ENCODE results near the gene ADD3. TPM values are rescaled to one million over a fixed set of nuclear protein-coding genes. Genes with fewer than 3 reads are reported as not detected.

Gene ADD3
- total and polyA plus RNA-seq, 2 of the 13 experiments (the other 11 are each of a cell fraction or from before 2014, with no cell fraction given): 44.7 to 57.5 TPM

DNA sequence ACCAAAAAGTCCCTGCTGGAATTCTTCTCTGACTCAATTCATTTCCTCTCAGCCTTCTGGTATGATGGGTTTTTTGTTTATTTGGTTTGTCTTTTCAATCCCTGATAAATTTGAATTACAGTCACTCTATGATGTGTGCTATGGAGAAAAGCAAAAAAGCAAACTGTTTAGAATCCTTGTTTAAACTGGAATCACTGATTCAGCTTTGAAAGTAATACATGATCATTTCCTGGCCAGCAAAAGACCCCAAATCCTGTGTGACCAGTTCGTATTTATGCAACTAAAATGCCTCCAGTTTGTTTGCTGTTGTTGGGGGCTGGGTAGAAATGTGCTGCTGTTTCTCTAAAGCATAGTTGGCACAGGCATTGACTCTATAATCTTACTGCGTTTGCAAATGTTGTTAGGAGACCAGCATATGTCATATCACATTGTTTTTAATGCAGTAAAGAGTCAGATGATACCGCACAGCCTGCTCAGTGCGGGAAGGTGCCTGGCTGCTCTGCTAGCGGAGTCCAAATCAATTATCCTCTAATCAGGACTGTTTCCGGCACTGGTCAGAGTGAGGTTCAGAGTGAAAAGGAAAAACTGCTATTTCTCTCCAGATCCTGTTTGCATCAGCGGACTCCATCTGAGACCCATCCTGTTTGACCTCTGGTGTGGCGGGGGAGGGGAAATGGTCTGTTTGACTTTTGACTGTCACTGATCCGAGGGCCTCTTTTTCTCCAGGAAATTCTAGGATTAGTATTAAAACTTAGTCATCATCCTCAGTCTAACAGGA is 40.6 kb upstream of the ADD3 start (continued):
- TF ChIP-seq, protein P1, sequence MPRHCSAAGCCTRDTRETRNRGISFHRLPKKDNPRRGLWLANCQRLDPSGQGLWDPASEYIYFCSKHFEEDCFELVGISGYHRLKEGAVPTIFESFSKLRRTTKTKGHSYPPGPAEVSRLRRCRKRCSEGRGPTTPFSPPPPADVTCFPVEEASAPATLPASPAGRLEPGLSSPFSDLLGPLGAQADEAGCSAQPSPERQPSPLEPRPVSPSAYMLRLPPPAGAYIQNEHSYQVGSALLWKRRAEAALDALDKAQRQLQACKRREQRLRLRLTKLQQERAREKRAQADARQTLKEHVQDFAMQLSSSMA (CRISPR knock-in tag; IDR thresholded peaks at IDR 0.05): no peak
- TF ChIP-seq, protein P2, sequence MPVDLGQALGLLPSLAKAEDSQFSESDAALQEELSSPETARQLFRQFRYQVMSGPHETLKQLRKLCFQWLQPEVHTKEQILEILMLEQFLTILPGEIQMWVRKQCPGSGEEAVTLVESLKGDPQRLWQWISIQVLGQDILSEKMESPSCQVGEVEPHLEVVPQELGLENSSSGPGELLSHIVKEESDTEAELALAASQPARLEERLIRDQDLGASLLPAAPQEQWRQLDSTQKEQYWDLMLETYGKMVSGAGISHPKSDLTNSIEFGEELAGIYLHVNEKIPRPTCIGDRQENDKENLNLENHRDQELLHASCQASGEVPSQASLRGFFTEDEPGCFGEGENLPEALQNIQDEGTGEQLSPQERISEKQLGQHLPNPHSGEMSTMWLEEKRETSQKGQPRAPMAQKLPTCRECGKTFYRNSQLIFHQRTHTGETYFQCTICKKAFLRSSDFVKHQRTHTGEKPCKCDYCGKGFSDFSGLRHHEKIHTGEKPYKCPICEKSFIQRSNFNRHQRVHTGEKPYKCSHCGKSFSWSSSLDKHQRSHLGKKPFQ (CRISPR knock-in tag; IDR thresholded peaks at IDR 0.05; ENCODE audit: insufficient replicate concordance): no peak
- 0 out of 2 replicates have a peak, but pooled peaks have one; percentile 31 for TF ChIP-seq KDM3A (CRISPR knock-in tag; IDR thresholded peaks at IDR 0.05; ENCODE audit: low read depth)
- TF ChIP-seq IRF2 (CRISPR knock-in tag; IDR thresholded peaks at IDR 0.05): peak; percentile 58
- TF ChIP-seq SNAPC2 (CRISPR knock-in tag; IDR thresholded peaks at IDR 0.05): no peak; the same call in 1 of the 2 replicates
- TF ChIP-seq, protein P3, sequence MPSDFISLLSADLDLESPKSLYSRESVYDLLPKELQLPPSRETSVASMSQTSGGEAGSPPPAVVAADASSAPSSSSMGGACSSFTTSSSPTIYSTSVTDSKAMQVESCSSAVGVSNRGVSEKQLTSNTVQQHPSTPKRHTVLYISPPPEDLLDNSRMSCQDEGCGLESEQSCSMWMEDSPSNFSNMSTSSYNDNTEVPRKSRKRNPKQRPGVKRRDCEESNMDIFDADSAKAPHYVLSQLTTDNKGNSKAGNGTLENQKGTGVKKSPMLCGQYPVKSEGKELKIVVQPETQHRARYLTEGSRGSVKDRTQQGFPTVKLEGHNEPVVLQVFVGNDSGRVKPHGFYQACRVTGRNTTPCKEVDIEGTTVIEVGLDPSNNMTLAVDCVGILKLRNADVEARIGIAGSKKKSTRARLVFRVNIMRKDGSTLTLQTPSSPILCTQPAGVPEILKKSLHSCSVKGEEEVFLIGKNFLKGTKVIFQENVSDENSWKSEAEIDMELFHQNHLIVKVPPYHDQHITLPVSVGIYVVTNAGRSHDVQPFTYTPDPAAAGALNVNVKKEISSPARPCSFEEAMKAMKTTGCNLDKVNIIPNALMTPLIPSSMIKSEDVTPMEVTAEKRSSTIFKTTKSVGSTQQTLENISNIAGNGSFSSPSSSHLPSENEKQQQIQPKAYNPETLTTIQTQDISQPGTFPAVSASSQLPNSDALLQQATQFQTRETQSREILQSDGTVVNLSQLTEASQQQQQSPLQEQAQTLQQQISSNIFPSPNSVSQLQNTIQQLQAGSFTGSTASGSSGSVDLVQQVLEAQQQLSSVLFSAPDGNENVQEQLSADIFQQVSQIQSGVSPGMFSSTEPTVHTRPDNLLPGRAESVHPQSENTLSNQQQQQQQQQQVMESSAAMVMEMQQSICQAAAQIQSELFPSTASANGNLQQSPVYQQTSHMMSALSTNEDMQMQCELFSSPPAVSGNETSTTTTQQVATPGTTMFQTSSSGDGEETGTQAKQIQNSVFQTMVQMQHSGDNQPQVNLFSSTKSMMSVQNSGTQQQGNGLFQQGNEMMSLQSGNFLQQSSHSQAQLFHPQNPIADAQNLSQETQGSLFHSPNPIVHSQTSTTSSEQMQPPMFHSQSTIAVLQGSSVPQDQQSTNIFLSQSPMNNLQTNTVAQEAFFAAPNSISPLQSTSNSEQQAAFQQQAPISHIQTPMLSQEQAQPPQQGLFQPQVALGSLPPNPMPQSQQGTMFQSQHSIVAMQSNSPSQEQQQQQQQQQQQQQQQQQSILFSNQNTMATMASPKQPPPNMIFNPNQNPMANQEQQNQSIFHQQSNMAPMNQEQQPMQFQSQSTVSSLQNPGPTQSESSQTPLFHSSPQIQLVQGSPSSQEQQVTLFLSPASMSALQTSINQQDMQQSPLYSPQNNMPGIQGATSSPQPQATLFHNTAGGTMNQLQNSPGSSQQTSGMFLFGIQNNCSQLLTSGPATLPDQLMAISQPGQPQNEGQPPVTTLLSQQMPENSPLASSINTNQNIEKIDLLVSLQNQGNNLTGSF (CRISPR knock-in tag; IDR thresholded peaks at IDR 0.05): no peak
- TF ChIP-seq KDM5A (IDR thresholded peaks at IDR 0.05; ENCODE audit: borderline replicate concordance, low read length): no peak
- TF ChIP-seq AGO2 (optimal IDR thresholded peaks at IDR 0.05; ENCODE audit: low read depth, low read length): no peak
- no peak for TF ChIP-seq U2AF2 (IDR thresholded peaks at IDR 0.05; ENCODE audit: low read depth, low read length)
- TF ChIP-seq CEBPG (CRISPR knock-in tag; IDR thresholded peaks at IDR 0.05): peak; percentile 81
- TF ChIP-seq ZNF660 (CRISPR knock-in tag; IDR thresholded peaks at IDR 0.05; ENCODE audit: borderline replicate concordance, low read depth): no peak
- no peak for TF ChIP-seq RNF2 (conservative IDR thresholded peaks at IDR 0.05; ENCODE audit: low read depth)
- TF ChIP-seq, protein P4, sequence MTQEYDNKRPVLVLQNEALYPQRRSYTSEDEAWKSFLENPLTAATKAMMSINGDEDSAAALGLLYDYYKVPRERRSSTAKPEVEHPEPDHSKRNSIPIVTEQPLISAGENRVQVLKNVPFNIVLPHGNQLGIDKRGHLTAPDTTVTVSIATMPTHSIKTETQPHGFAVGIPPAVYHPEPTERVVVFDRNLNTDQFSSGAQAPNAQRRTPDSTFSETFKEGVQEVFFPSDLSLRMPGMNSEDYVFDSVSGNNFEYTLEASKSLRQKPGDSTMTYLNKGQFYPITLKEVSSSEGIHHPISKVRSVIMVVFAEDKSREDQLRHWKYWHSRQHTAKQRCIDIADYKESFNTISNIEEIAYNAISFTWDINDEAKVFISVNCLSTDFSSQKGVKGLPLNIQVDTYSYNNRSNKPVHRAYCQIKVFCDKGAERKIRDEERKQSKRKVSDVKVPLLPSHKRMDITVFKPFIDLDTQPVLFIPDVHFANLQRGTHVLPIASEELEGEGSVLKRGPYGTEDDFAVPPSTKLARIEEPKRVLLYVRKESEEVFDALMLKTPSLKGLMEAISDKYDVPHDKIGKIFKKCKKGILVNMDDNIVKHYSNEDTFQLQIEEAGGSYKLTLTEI (CRISPR knock-in tag; conservative IDR thresholded peaks at IDR 0.05): no peak
- TF ChIP-seq KDM2A (CRISPR knock-in tag; IDR thresholded peaks at IDR 0.05; ENCODE audit: borderline replicate concordance, low read depth): peak; percentile 36
- TF ChIP-seq ZNF160 (CRISPR knock-in tag; IDR thresholded peaks at IDR 0.05): no peak
- TF ChIP-seq, protein P5, sequence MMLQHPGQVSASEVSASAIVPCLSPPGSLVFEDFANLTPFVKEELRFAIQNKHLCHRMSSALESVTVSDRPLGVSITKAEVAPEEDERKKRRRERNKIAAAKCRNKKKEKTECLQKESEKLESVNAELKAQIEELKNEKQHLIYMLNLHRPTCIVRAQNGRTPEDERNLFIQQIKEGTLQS (CRISPR knock-in tag; IDR thresholded peaks at IDR 0.05): no peak
- peak; percentile 65; the same call in 1 of the 2 replicates for TF ChIP-seq MED1 (CRISPR knock-in tag; IDR thresholded peaks at IDR 0.05)
- no peak for TF ChIP-seq FOXM1 (CRISPR knock-in tag; IDR thresholded peaks at IDR 0.05)
- no peak for TF ChIP-seq MLLT10 (CRISPR knock-in tag; IDR thresholded peaks at IDR 0.05)
- no peak for TF ChIP-seq ZNF224 (CRISPR knock-in tag; IDR thresholded peaks at IDR 0.05)
- no peak for TF ChIP-seq SRSF4 (IDR thresholded peaks at IDR 0.05; ENCODE audit: low read depth, low read length, poor library complexity, severe bottlenecking)

Data from HepG2 (cell line).